Endothelial cell (in vitro differentiated cells): ENCODE measurements around the gene FRMD8. TPM values are rescaled to one million over a fixed set of nuclear protein-coding genes. Genes with fewer than 3 reads are reported as not detected.

Experiments used
- DNase-seq: peaks from one replicate; pipeline ENCODE4 v3.0.0; 2021; ENCODE audit warnings: low spot score
- H3K27ac Mint-ChIP-seq: one replicate; pipeline ENCODE4 v1.8.0; 2021; ENCODE audit warnings: mixed read lengths, inconsistent platforms; ENCODE audit not compliant: unreplicated experiment
- H3K27me3 Mint-ChIP-seq: one replicate; pipeline ENCODE4 v1.8.0; 2021; ENCODE audit warnings: mild to moderate bottlenecking, moderate library complexity, mixed read lengths, inconsistent platforms; ENCODE audit not compliant: unreplicated experiment
- H3K36me3 Mint-ChIP-seq: one replicate; pipeline ENCODE4 v1.8.0; 2021; ENCODE audit warnings: mild to moderate bottlenecking, low read depth, mixed read lengths, inconsistent platforms; ENCODE audit not compliant: unreplicated experiment
- H3K4me1 Mint-ChIP-seq: one replicate; pipeline ENCODE4 v1.8.0; 2021; ENCODE audit warnings: mild to moderate bottlenecking, mixed read lengths, inconsistent platforms; ENCODE audit not compliant: unreplicated experiment
- H3K4me3 Mint-ChIP-seq: one replicate; pipeline ENCODE4 v1.8.0; 2021; ENCODE audit warnings: mild to moderate bottlenecking, mixed read lengths, inconsistent platforms; ENCODE audit not compliant: unreplicated experiment
- H3K9me3 Mint-ChIP-seq: one replicate; pipeline ENCODE4 v1.8.0; 2021; ENCODE audit warnings: mixed read lengths, inconsistent platforms; ENCODE audit not compliant: unreplicated experiment
- CTCF ChIP-seq: fragments of 200-600 bp; sonication (generic); IDR thresholded peaks from one replicate; pipeline ENCODE4 v1.5.0; 2021; ENCODE audit warnings: antibody characterized with exemption; ENCODE audit not compliant: unreplicated experiment
- total RNA-seq: library from RNA; stranded (reverse); fragmentation: NEBNext Ultra II Directional; extraction: Animal tissue kit (Norgen Biotek cat#: 25700); gene quantifications from one replicate; pipeline ENCODE4 v1.2.1, GENCODE V29; 2021; ENCODE audit not compliant: unreplicated experiment

The FRMD8 gene
- total RNA-seq, 1 donor from 2014 or later = 76.0 TPM

GRCh38 chr11:65444314-65445051, 58.0 kb downstream of the FRMD8 start:
- H3K4me1 Mint-ChIP-seq = peaks cover 6% of the 10 kb centered on the region
- no peak overlapping the region for H3K27ac Mint-ChIP-seq
- peaks cover 5% of the 10 kb centered on the region for H3K27me3 Mint-ChIP-seq
- no peak for TF ChIP-seq CTCF
- no peak for DNase-seq
- no peaks in the 10 kb centered on the region for H3K9me3 Mint-ChIP-seq
- H3K4me3 Mint-ChIP-seq = no peak overlapping the region
- H3K36me3 Mint-ChIP-seq = peaks cover 9% of the 10 kb centered on the region

- Mint-ChIP-seq H3K27me3 (peaks cover 6% of the 10 kb centered on the region), H3K36me3 (peaks cover 9% of the 10 kb centered on the region), H3K27ac (no peak overlapping the region), H3K4me3 (no peak overlapping the region), H3K9me3 (no peaks in the 10 kb centered on the region), H3K4me1 (peaks cover 6% of the 10 kb centered on the region)
- no peak for TF ChIP-seq CTCF
- no peak for DNase-seq
Measured at GRCh38 chr11:65445101-65445603, 58.7 kb downstream of the FRMD8 start.

GRCh38 chr11:65445604-65446445, 59.4 kb downstream of the FRMD8 start:
- peaks cover 7% of the 10 kb centered on the region for H3K36me3 Mint-ChIP-seq
- H3K4me3 Mint-ChIP-seq = no peak overlapping the region
- no peak overlapping the region for H3K27ac Mint-ChIP-seq
- no peak for TF ChIP-seq CTCF
- H3K9me3 Mint-ChIP-seq = no peaks in the 10 kb centered on the region
- DNase-seq = no peak
- H3K4me1 Mint-ChIP-seq = peaks cover 6% of the 10 kb centered on the region
- H3K27me3 Mint-ChIP-seq = peaks cover 6% of the 10 kb centered on the region

- Mint-ChIP-seq H3K27ac (no peak overlapping the region), H3K27me3 (peaks cover 6% of the 10 kb centered on the region), H3K9me3 (no peaks in the 10 kb centered on the region), H3K4me1 (peaks cover 6% of the 10 kb centered on the region), H3K36me3 (peaks cover 4% of the 10 kb centered on the region), H3K4me3 (no peak overlapping the region)
- TF ChIP-seq CTCF = no peak
- no peak for DNase-seq
Measured at GRCh38 chr11:65446446-65447277, 60.2 kb downstream of the FRMD8 start.
